ENCODE measurements around the gene SPNS3. TPM values are rescaled to one million over a fixed set of nuclear protein-coding genes. Genes with fewer than 3 reads are reported as not detected.
A peak's percentile ranks its signal among the peaks of the same experiment; 100 is the strongest.

Gene SPNS3
- total and polyA plus RNA-seq, 2 donors from 2014 or later: 1.4 to 3.7 TPM

- Histone ChIP-seq H3K27me3 (ENCODE audit: control insufficient read depth, insufficient read depth, low read length) (no peaks in the 10 kb centered on the region), H3K9me3 (ENCODE audit: control insufficient read depth in 2 of 3, insufficient read depth in 1 of 3, low read length in 3 of 3) (no peaks in the 10 kb centered on the region), H3K36me3 (ENCODE audit: control insufficient read depth in 2 of 3, insufficient read depth in 3 of 3, low read length in 3 of 3) (no peaks in the 10 kb centered on the region), H3K4me3 (ENCODE audit: low read length in 3 of 3) (no peak overlapping the region), H3K27ac (ENCODE audit: low read depth in 2 of 2, low read length in 2 of 2) (no peak overlapping the region), H3K4me1 (ENCODE audit: control insufficient read depth in 2 of 3, insufficient read depth in 2 of 3, low read depth in 1 of 3, low read length in 3 of 3) (peaks cover 0 to 7% (median 7%) of the 10 kb centered on the region in 3 donors), H3K9ac (ENCODE audit: low read length in 3 of 3) (no peak overlapping the region)
- DNase-seq (no peak), FAIRE-seq (no peak)
- TF ChIP-seq, protein P1, sequence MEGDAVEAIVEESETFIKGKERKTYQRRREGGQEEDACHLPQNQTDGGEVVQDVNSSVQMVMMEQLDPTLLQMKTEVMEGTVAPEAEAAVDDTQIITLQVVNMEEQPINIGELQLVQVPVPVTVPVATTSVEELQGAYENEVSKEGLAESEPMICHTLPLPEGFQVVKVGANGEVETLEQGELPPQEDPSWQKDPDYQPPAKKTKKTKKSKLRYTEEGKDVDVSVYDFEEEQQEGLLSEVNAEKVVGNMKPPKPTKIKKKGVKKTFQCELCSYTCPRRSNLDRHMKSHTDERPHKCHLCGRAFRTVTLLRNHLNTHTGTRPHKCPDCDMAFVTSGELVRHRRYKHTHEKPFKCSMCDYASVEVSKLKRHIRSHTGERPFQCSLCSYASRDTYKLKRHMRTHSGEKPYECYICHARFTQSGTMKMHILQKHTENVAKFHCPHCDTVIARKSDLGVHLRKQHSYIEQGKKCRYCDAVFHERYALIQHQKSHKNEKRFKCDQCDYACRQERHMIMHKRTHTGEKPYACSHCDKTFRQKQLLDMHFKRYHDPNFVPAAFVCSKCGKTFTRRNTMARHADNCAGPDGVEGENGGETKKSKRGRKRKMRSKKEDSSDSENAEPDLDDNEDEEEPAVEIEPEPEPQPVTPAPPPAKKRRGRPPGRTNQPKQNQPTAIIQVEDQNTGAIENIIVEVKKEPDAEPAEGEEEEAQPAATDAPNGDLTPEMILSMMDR (IDR thresholded peaks at IDR 0.05; ENCODE audit: borderline replicate concordance, extremely low read depth, insufficient read depth): no peak
- intact Hi-C loops (cut with DNase I): no loop called here
Observed at GRCh38 chr17:4487820-4488716, 54.3 kb downstream of the SPNS3 start.

- peaks cover 0 to 9% (median 7%) of the 10 kb centered on the region in 3 donors for H3K4me1 ChIP-seq (ENCODE audit: control insufficient read depth in 2 of 3, insufficient read depth in 2 of 3, low read depth in 1 of 3, low read length in 3 of 3)
- DNase-seq (peak in 4 of 5 donors; percentile 75 to 84 (median 82)), FAIRE-seq (no peak)
- no peak overlapping the region for H3K4me3 ChIP-seq (ENCODE audit: low read length in 3 of 3)
- intact Hi-C loops (cut with DNase I): no loop called here
- no peaks in the 10 kb centered on the region for H3K36me3 ChIP-seq (ENCODE audit: control insufficient read depth in 2 of 3, insufficient read depth in 3 of 3, low read length in 3 of 3)
- TF ChIP-seq, protein P1 (IDR thresholded peaks at IDR 0.05; ENCODE audit: borderline replicate concordance, extremely low read depth, insufficient read depth): no peak
- peak overlapping the region; percentile 8 to 55 for H3K27ac ChIP-seq (ENCODE audit: low read depth in 2 of 2, low read length in 2 of 2)
- H3K9ac ChIP-seq (ENCODE audit: low read length in 3 of 3): no peak overlapping the region
- H3K27me3 ChIP-seq (ENCODE audit: control insufficient read depth, insufficient read depth, low read length): no peaks in the 10 kb centered on the region
- H3K9me3 ChIP-seq (ENCODE audit: control insufficient read depth in 2 of 3, insufficient read depth in 1 of 3, low read length in 3 of 3): no peaks in the 10 kb centered on the region
Observed at GRCh38 chr17:4488989-4489595, 55.4 kb downstream of the SPNS3 start.

GRCh38 chr17:4490109-4490591 lies 56.4 kb downstream of the SPNS3 start:
- Histone ChIP-seq H3K27me3 (ENCODE audit: control insufficient read depth, insufficient read depth, low read length) (no peaks in the 10 kb centered on the region), H3K27ac (ENCODE audit: low read depth in 2 of 2, low read length in 2 of 2) (no peak overlapping the region), H3K9me3 (ENCODE audit: control insufficient read depth in 2 of 3, insufficient read depth in 1 of 3, low read length in 3 of 3) (no peaks in the 10 kb centered on the region), H3K4me3 (ENCODE audit: low read length in 3 of 3) (no peak overlapping the region), H3K4me1 (ENCODE audit: control insufficient read depth in 2 of 3, insufficient read depth in 2 of 3, low read depth in 1 of 3, low read length in 3 of 3) (peaks cover 0 to 9% (median 7%) of the 10 kb centered on the region in 3 donors), H3K36me3 (ENCODE audit: control insufficient read depth in 2 of 3, insufficient read depth in 3 of 3, low read length in 3 of 3) (no peaks in the 10 kb centered on the region), H3K9ac (ENCODE audit: low read length in 3 of 3) (no peak overlapping the region)
- TF ChIP-seq, protein P1 (IDR thresholded peaks at IDR 0.05; ENCODE audit: borderline replicate concordance, extremely low read depth, insufficient read depth): no peak
- intact Hi-C loops (cut with DNase I): no loop called here
- peak in 1 of 5 donors; percentile 55 for DNase-seq
- FAIRE-seq: no peak
